Inflammatory macrophage treated with lipopolysaccharide for 1 hour (primary cell): Measurements from ENCODE around the gene ARAP3.
"Not testable (repeated sequence)": the region's sequence is repeated elsewhere in the genome, so short reads cannot be mapped to it uniquely, and the experiment has no call there.

Source experiments
- DNase-seq, 2 donors: peaks; one replicate each; pipeline ENCODE4 v3.0.0-alpha.2; 2020 to 2022

The ARAP3 gene

DNA sequence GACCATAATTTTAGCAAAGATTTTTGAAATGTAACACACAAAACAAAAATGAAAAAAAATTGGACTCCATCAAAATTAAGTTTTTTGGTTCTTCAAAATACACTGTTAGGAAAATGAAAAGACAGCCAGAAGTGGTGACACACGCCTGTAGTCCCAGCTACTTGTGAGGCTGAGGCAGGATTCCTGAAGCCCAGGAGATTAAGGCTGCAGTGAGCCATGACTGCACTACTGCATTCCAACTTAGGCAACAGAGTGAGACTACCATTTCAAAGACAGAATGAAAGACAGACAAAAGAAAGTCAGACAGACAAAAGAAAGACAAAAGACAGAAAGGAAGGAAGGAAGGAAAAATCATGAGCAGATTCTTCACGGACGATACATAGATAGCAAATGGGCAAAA is 70.7 kb downstream of the ARAP3 start:
- DNase-seq: no peak

GRCh38 chr5:141609921-141610320 is 72.1 kb downstream of the ARAP3 start:
- not testable (repeated sequence) for DNase-seq

- no peak for DNase-seq
Observed at GRCh38 chr5:141609044-141609443, 73.0 kb downstream of the ARAP3 start.

DNA sequence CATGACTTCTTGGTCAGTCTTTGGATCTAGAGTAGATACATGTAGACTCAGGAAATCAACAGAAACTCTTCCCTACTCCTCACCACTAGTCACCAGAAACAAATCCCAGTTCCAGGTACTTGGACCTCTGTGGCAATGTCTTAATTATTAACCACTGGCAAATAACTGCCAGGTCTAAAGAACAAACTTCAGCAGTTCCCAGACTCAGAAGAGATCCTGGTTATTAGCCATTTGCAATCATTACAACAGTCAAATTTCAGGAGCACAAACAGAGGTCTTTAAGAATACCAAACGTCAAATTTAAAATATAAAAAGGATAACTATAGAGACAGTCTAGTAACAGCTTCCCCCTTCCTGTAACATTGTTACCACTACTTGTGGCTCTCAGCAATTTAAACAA is 73.5 kb downstream of the ARAP3 start:
- DNase-seq: no peak

DNA sequence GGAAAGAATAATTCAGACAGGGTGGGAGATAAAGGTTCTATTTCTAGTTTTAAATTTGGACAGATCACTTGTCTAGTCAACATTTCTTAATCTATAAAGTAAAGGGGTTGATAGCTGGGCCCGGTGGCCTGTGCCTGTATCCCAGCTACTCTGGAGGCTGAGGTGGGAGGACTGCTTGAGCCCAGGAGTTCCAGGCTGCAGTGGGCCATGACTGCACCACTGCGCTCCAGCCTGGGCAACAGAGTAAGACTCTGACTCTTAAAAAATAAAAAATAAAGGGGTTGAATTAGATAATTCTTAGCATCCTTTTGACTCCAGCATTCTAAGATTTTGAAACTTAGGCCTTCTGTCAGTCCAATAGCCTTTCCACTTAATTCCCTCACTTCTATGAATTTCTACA is 74.0 kb downstream of the ARAP3 start:
- DNase-seq: no peak

DNA sequence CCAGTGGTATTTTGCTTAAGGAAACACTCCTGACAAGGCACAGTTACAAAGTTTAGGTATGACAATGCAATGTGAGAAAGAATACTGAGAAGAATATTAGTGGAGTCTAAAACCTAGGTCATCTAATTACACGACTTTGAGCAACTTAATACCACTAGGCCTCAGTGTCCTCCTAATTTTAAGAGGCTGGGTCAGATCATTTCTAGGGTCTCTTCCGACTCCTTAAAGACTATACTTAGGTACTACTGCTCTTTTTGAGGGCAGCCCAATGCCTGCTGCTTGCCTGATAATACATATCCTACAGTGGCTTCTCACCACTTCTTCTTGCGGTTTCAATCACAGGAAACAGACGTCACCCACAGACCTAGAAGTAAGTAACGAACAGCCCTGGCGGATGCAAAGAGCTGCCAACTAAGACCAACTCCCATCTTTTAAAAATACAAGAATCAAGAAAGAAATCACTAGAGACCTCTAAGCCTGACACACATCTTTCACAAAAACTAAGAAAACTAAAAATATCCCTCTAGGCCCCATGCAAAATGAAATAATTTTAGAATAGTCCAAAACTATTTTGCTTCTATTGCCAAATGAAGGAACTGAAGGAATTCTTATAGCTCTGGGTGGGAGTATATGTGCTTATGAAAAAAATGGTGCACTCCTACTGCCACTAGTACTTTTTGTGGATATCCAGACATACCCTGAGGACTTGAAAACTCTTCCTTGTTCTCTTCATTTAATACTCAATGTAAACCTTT is 76.3 kb downstream of the ARAP3 start:
- DNase-seq: peak; percentile 75 to 77

GRCh38 chr5:141603923-141604717 is 77.9 kb downstream of the ARAP3 start:
- peak; percentile 97 to 98 for DNase-seq
